HG02970 (cell line): Measurements from ENCODE around the gene OR5H1.

Experiments used
- ATAC-seq: cut with Tn5 transposase; IDR thresholded peaks from one replicate; pipeline ENCODE4 v1.9.1; 2021; ENCODE audit warnings: mild to moderate bottlenecking, moderate library complexity, moderate number of reproducible peaks; ENCODE audit not compliant: unreplicated experiment, low FRiP score

The OR5H1 gene

GRCh38 chr3:98185180-98185579 lies 54.7 kb downstream of the OR5H1 start:
- ATAC-seq: no peak
